COR-L47 (cell line): Measurements from ENCODE around the gene INPP5F.
"Not testable (repeated sequence)": the region's sequence is repeated elsewhere in the genome, so short reads cannot be mapped to it uniquely, and the experiment has no call there.

Source experiments
- DNase-seq: peaks from one replicate; lab custom pipeline; 2025; lab: John Stamatoyannopoulos, UW

Gene INPP5F

DNA sequence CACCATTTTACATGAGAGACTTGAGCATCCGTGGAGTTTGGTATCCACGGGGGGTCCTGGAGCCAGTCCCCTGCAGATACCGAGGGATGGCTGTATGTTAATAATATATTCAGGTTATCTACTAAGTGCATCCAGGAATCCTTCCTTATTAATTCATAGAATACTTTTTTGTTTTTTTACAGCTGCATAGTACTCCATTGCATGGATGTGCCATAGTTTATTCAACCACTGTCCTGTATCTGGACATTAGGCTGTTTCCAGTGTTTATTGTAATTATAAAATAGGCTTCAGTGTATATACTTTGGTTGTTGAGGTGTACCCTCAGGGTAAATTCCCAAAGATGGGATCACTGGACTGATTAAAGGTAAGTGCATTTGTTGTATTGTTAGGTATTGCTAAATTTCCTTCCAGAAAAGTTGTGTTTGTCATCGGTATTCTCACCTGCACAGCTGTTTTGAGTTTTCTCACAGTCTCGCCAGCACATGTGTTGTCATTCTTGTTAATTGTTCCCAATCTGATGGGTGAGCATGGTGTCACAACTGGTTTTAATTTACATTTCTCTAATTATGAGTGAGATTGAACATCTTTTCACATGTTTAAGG is 55.1 kb downstream of the INPP5F start:
- DNase-seq = no peak

DNA sequence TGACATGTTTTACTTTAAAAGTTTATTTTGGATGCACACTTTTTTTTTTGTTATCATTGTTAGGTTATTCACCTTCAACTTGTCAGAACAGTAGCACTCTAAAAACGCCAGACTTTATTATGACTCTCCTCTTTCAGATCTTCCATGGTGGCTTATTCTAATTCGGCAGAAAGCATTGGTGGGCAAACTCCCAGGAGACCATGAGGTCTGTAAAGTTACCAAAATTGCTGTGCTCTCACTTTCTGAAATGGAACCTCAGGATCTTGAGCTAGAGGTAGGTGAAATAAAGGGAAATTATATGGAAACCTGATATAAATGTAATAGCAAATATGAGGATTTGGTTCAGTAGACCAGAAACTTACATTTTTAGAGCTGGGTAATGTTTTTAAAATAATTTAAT is 55.6 kb downstream of the INPP5F start:
- no peak for DNase-seq

DNA sequence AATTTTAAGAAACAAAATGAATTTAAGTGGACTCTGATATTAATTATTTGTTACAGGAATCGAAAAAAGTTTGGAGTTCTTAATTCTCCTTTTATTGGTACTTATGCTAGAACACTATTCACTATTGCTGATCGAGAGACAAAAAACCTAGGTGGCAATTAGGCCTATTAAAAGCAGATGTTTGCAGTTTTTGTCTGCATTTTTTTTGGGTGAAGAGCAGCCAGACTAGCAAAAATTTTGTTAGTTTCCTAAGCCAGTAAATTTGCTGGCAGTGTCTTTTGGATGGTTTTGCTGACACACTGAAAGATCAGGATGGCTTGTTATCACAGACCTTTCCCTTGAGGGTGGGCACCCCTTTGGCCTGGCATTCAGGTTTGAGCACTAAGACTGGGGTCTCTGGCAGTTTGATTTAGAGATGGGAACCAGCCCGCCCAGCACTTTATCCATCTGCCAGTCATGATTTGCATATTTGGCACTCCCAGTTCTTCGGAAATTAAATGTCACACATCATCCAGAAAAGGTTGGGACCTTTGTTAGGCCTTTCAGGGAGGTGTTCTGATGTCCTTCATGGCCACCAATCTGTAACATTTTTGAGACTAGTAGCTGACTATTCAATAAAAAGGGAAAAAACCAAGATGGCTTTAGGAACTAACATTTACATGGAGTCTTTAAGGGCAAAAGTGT is 57.3 kb downstream of the INPP5F start:
- DNase-seq = no peak

DNA sequence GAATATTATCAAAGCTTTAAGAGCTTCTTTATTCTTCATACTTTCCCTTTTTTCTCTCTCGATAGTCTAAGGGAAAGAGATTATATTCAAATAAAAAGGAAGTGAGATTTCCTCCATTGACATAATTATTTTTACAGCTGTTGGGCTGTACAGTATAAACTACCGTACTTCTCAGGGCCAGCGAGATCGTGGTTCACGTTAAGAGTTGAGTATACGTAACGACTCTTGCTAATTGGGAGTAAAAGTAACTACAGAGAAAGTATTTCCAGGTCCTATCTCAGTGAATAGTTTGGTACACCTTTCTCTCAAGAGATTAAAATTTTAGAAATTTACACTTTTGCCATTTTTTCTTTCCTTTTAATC is 57.8 kb downstream of the INPP5F start:
- no peak for DNase-seq

DNA sequence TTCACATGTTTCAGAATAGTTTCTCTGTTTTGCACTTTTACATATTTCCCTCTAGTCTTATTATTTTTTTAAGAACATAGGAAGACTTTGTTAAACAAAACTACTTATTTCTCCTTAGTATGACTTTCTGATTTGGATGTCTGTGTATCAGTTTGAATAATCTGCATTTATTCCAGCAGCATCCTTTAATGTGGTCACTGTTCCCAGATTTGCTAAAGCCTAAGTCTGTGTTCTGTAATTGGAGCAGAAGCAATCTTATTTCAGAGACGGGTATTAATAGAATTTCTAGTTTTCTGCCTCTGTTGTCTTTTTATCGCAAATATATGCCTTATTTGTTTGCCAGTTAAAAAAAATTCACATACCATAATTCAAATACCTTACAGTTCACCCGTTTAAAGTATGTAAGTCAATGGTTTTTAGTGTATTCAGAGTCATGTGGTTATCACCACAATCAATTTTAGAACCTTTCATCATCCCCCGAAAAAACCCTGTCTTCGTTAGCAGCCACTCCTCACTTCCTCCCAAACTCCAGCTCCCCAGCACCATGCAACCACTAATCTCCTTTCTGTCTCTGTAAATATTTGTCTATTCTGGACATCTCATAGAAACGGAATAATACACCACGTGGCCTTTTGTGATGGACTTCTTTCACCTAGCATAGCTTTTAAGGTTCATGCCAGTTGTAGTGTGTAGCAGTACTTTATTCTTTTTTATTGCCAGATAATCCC is 58.7 kb downstream of the INPP5F start:
- DNase-seq = peak; percentile 27

DNA sequence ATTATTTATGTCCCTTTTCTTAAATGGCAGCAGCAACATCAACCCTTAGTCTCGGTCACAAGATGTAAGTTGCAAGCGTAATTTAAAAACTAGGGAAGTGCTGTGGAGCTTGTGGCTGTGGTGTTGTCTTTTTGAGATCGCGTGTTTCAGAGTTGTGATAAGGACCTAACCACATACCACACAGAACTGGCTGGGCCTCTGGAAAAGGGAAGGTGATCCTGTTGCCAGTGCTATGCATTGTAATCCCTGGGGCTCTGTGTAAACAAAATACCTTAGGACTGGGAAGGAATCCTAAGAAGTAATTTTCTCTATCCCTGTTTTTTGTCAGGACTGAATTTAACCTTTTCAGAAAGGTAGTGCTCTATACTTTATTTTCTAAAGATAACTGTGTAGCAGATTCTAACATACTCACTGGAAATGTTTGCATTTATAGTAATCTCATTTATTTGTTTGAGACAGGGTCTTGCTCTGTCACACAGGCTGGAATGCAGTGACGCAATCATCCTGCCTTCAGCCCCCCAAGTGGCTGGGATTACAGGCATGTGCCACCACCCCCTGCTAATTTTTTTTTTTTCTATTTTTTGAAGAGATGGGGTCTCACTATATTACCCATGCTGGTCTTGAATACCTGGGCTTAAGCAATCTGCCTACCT is 60.4 kb downstream of the INPP5F start:
- DNase-seq = no peak

DNA sequence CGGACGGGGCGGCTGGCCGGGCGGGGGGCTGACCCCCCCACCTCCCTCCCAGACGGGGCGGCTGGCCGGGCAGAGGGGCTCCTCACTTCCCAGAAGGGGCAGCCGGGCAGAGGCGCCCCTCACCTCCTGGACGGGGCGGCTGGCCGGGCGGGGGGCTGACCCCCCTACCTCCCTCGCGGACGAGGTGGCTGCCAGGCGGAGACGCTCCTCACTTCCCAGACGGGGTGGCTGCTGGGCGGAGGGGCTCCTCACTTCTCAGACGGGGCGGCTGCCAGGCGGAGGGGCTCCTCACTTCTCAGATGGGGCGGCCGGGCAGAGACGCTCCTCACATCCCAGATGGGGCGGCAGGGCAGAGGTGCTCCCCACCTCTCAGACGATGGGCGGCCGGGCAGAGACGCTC is 69.3 kb downstream of the INPP5F start:
- not testable (repeated sequence) for DNase-seq

DNA sequence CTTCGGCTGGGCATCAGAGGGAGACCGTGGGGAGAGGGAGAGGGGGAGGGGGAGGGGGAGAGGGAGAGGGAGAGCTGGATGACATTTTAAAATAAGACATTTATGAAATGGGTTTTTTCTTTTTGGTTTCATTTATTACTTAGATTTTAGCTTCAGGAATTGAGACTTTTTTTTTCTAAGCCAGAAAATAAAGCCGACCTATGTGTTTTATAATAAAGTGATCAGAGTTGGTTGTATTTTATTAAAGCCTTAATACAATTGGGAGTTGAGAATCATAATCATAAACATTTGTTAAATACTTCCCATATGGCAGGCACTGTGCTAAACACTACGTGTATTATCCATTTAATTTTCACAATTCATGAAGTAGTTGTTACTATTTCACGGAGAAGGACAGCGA is 70.2 kb downstream of the INPP5F start:
- no peak for DNase-seq

DNA sequence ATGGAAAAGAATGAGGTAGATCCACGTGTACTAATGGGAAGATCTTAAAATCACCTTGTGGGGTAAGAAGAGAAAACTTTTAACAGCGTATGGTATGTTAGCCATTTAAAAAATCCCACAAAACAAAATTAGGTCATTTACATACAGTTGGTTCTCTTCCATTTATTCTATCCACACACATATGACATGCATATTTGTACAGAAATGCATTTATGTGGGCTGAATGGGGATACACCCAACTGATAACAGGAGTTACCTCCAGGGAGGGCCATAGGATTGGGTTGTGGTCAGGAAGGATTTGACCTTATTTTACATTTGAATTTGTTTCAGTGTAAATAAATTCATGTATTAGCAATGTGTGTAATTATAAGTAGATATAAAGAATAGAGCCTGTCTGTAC is 75.3 kb downstream of the INPP5F start:
- DNase-seq = no peak

DNA sequence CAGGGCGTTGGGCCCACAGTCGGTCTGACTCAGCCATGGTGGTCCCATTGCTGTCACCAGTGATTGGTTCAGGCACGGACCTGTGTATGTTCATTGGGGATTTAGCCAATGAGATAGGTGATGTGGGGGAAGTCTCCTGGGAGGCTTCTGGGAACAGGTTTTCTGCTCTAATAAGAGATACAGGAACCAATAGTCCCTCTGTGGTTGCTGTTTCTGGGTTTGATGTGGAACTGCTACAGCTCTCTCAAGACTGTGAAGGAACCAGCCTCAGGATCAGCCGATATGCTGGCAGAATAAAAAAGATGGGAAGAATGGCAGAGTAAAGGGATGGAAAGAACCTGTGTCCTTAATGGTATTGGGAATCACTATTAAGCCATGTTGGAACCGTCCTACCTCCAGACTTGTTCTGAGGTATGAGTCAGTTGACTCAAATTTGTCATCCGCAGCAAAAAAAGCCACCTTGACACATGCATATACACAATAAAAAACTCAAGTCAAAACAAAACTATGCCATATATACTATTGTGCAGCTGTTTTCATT is 76.2 kb downstream of the INPP5F start:
- no peak for DNase-seq

DNA sequence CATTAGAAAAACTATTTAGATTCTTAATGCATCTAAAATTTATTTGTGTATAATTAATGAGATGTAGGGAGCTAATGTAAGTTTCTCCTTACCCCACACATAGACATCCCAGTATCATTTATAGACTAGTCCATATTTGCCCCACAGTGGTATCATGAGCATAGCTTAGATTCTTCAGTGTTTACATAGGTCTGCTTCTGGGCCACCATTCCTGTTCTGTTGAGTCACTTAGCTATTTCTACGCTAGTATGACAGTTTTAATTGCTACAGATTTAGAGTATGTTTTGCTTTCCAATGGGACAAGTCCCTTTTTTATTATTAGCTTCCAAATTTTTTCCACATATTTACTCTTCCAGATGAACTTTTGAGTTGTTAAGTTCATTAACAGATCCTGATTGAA is 77.4 kb downstream of the INPP5F start:
- DNase-seq = no peak

DNA sequence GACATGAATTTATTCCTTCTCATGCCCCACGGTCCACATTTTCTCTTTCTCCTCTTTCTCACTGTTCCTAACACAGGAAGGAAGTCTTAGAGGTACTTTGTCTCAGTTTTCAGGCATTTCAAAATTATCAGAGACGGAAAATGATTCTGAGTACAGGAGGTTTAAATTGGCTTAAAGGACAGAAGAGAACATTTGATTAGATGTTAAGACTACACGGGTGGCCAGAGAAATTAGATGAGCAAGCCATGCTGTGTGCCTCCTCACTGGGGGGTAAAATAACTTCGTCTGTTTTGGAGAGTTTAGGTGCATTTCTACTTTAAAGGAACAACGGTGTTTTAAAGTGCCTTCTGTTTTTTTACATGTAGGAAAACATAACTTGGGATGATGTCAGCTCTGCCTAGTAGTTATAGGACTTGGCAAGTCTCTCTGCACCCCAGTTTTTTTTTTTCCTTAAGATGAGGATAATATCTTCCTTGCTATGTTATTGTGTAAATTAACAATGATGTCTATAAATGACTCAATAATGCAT is 79.9 kb downstream of the INPP5F start:
- DNase-seq = no peak

DNA sequence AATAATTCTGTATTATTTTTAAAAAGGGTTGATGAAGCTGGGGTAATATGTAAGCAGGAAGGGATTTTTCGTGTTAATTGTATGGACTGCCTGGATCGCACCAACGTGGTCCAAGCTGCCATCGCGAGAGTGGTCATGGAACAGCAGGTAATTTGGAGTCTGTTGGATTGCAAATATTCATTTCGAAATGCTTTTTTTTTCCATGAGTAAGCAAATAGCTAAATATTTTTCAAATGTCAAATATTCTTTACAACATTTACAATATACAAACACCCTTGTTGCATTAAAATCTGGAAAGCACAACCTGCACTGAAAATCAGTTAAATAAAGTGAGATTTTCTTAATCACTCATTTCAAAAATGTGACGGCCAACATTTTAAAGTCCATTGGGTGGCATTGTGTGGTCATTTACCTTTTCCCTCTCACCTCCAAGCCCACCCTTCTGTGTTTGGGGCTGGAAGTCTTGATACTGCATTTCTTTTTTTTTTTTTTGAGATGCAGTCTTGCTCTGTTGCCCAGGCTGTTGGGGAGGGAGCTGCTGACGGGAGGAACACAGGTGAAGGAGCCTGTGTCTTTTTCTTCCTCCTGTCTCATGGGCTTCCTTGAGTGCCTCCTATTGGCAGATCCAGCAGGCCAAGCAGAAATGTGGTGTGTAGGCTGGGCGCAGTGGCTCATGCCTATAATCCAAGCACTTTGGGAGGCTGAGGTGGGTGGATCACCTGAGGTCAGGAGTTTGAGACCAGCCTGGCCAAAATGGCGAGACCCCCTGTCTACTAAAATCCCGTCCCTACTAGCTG is 80.7 kb downstream of the INPP5F start:
- DNase-seq = no peak

DNA sequence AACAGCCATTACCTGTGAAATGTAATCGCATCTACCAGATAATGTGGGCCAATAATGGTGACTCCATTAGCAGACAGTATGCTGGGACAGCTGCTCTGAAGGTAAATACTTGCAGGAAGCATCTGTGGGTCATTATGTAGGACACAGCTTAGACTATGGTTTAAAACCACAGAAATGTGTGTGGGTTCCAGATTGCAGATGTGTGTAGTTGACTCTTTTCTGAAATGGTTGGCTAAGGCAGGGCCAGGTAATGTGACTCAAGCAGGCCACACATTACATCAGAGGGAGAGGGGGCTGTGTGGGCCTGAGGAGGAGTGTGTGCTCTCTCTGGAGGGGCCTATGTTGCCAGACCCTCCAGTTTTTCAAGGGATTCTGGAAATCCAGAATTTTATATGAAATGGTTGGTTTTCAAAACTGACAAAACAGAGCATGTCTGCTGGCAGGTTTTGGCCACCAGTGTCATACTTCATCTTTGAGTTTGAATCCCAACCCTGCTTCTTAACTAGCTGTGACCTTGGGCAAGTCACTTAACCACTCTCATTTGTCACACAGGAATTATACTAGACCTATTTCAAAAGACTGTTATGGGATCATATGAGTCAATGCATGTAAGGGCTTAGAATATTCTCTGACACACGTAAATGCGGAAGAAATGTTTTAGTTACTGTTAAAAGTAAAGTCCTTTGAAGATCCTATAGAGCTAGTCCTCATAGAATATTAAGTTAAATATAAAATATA is 82.3 kb downstream of the INPP5F start:
- DNase-seq = no peak

DNA sequence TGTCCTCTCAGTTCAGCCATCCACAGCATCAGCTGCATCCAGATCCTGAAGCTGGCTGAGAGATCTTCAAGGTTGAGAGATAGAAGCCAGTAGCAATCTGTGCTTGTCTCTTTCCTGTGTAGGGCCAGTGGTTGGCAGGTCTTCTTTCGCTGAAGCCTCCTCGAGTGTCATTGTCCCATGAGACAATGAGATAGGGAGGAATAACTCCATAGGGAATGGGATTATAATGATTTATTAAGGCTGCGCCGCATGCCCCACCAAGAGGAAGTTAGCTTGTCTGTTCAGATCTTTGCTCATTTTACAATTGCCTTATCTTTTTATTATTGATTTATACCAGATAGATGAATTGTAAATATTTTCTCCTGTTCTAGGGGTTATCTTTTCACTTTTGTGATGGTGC is 85.3 kb downstream of the INPP5F start:
- DNase-seq = no peak

DNA sequence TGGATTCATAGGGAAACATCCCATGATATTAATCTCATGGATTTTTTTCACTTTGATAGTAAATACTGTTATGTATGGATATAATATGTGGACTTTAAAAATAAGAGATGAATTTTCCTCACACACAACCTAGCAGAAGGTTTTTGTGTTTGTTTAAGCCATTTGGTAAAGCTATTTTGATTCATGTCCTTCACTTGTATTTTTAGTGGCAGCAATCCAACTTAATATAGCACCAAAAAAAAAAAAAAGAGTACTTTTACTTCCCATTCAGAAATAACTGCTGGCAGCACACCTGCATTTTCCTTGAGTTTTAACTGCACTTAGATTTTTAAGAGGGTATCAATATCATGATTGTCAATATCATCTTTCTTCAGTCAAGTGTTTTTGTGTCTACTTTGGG is 86.8 kb downstream of the INPP5F start:
- DNase-seq = no peak

DNA sequence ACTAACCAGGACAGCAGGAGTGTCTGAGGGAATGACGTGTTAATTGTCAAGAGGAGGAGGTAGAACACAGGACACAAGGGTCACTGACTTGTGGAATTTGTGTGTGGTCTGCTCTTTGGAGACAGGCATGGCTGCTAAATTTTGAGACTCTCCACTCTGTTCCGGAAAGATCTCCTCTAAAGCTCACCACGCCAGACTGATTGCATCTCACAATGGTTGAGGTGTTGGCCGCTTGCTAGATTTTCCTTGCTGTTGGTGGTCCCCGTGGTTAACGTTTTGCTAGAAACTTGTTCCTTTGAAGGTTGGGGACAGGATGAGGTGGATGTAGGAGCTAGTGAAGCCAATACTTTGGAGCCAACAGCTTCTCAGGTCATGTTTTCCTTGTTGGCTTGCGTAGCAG is 89.8 kb downstream of the INPP5F start:
- DNase-seq = no peak

DNA sequence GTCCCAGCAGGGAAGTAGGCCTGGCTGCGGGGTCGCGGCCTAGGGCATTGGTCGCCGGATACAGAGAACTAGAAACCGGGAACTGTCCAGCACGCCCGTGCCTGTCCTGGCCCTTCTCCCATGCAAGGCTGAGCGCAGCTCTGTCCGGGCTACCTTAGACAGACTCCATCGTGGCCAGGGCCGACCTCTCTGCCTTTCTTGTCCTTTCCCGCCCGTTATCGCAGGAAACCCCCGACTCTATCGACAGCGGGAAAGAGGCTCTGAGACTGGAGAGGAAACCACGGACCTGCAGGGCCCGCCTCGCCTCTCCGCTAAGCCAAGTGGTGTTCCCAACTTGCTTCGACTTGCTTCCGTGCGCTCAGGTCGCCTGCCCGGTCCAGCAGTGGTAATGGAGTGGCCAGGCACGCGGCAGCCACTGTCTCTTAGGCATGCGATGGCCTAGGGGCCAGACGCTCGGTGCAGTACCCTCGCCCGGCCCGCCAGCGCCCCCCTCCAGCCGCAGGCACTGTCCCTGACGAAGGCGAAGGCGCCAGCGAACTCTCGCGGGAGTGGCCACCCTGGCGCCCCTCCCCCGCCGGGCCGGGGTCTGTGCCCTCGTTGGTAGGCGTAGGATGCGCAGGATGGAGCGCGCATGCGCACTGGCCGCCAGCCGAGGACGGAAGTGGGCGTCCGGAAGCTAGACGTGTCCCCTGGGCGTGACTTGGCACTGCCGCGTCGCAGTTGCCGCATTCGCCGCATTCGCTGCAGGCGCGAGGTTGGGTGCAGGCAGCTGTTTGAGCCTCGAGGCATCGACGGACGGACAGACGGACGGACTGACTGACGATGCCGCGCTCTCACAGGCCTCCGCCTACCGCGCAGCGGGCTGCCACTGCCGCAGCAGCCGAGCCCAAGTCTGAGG is 92.4 kb downstream of the INPP5F start:
- DNase-seq = no peak

DNA sequence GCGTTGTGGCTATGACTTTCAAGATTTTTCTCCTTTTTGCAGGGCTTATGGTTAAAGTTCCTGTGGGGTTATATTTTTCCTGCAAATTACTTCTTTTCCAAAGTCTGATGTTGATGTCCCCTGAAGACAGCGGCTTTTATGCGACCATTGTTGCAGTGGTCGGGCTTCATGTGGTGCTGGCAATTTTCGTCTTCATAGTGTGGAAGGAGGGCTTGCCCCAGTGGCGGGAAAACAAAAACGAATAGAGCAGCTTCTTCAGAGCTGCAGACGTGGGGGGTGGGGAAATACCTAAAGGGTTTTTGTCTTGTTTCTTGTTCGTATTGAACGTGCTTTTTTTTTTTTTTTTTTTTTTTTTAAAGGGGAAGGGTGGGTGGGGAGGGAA is 93.0 kb downstream of the INPP5F start:
- DNase-seq = no peak

DNA sequence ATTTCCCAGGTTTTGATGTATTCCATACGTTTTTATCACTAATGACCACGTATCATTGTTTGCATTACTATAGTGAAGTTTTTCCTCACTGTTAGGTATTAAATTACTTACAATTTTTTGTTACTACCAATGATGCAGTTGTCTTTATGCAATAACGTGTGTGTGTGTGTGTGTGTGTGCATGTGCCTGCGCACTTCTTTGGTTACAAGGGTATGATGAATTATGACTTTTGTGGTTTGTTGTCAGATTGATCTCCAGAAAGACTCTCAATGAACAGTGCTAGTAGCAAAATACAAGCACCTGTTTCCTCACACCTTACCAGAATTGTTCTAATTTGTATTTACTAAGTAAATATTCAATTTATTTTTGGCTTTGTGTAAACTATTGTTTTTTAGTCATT is 95.3 kb downstream of the INPP5F start:
- no peak for DNase-seq
